Measurements from ENCODE around the gene IGSF1.

The IGSF1 gene

GRCh38 chrX:131289527-131289926, 421 bp upstream of the IGSF1 start:
- DNase-seq (ENCODE audit: low read depth in 1 of 2, low spot score in 1 of 2) = no peak
- in situ Hi-C loops (cut with HindIII; ENCODE audit: low pct_unique_long_range_greater_than_20kb, low sequenced_read_pairs) = no loop called here
- TF ChIP-seq JUND (IDR thresholded peaks at IDR 0.05; ENCODE audit: low read depth) = no peak

GRCh38 chrX:131288188-131288587, 918 bp downstream of the IGSF1 start:
- in situ Hi-C loops (cut with HindIII; ENCODE audit: low pct_unique_long_range_greater_than_20kb, low sequenced_read_pairs) = no loop called here
- TF ChIP-seq JUND (IDR thresholded peaks at IDR 0.05; ENCODE audit: low read depth) = no peak
- no peak for DNase-seq (ENCODE audit: low read depth in 1 of 2, low spot score in 1 of 2)

DNA sequence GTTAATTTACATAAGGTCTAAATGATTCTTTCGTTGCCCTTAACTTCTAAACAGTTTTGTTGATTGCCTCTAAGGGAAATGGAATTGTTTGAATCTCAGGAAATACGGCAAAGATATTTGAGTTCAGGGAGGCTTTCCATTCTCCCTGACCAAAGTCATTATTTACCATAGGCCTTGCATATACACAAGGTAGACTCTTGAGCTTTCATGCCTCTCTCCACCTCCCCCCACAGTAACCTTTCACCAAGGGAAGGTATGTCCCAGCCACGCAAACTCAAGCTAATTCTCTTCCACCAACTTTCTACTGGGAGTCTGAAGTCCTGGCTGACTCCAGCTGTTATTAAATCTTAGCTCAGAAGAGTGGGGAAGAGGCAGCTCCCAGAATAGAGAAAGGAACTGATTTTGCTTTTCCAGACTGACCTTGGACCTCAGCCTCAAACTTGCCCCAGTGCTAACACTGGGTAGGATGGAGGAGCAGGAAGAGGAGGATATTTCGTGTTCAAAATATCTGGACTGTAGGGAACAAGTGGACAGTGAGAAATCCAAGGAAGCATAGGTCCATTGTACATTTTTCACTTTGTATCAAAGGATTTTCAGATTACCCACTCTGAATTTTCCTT, 1.4 kb downstream of the IGSF1 start:
- no peak for TF ChIP-seq JUND (IDR thresholded peaks at IDR 0.05; ENCODE audit: low read depth)
- in situ Hi-C loops (cut with HindIII; ENCODE audit: low pct_unique_long_range_greater_than_20kb, low sequenced_read_pairs) = no loop called here
- no peak for DNase-seq (ENCODE audit: low read depth in 1 of 2, low spot score in 1 of 2)

DNA sequence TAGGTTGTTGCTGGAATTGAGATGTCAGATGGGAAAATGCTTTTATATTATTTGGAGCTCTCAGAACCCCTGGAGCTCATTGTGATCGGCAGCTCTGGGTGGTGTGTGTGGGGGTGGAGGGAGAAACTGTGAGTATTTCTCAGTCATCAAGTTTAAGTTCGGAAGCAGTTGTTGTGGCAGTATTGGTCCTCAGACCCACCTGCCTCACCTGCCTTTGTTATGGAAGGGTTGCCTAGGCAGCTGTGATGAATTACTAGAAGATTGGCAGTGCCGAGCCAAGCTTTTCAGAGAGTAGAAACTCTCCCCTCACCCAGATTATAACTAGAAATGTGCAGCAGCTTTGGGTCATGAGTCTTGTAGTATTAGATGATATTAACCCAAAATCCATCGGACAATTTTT, 9.5 kb downstream of the IGSF1 start:
- in situ Hi-C loops (cut with HindIII; ENCODE audit: low pct_unique_long_range_greater_than_20kb, low sequenced_read_pairs) = no loop called here
- no peak for DNase-seq (ENCODE audit: low read depth in 1 of 2, low spot score in 1 of 2)

GRCh38 chrX:131279197-131279596, 9.9 kb downstream of the IGSF1 start:
- DNase-seq (ENCODE audit: low read depth in 1 of 2, low spot score in 1 of 2) = no peak
- TF ChIP-seq JUND (IDR thresholded peaks at IDR 0.05; ENCODE audit: low read depth) = no peak
- in situ Hi-C loops (cut with HindIII; ENCODE audit: low pct_unique_long_range_greater_than_20kb, low sequenced_read_pairs) = no loop called here

More for the DNA sequence above, 9.5 kb downstream of the IGSF1 start:
- TF ChIP-seq JUND (IDR thresholded peaks at IDR 0.05; ENCODE audit: low read depth) = no peak

- in situ Hi-C loops (cut with HindIII; ENCODE audit: low pct_unique_long_range_greater_than_20kb, low sequenced_read_pairs) = no loop called here
- DNase-seq (ENCODE audit: low read depth in 1 of 2, low spot score in 1 of 2) = peak; percentile 1 to 3
- TF ChIP-seq JUND (IDR thresholded peaks at IDR 0.05; ENCODE audit: low read depth) = no peak
These were observed 11.5 kb downstream of the IGSF1 start for GRCh38 chrX:131277543-131278136.

DNA sequence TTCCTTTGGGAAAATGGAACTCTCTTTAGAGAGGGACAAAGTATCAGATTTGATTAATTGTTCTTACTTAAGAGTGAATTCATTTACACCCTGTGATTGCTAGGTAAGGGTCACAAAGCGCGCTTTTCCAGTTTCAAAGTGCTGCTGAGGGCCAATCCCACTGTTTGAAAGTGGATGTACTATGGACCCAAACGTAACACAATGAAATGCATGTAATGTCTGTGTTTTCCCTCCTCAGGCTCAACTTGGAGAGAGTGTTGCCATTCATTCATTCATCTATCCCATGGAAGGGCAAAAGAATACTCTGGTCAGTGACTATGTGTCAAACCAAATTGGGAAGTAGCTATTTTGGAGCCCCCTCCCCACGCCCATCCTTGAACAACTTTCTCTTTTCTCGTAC, 16.1 kb downstream of the IGSF1 start:
- TF ChIP-seq JUND (IDR thresholded peaks at IDR 0.05; ENCODE audit: low read depth) = no peak
- DNase-seq (ENCODE audit: low read depth in 1 of 2, low spot score in 1 of 2) = no peak
- in situ Hi-C loops (cut with HindIII; ENCODE audit: low pct_unique_long_range_greater_than_20kb, low sequenced_read_pairs) = no loop called here

DNA sequence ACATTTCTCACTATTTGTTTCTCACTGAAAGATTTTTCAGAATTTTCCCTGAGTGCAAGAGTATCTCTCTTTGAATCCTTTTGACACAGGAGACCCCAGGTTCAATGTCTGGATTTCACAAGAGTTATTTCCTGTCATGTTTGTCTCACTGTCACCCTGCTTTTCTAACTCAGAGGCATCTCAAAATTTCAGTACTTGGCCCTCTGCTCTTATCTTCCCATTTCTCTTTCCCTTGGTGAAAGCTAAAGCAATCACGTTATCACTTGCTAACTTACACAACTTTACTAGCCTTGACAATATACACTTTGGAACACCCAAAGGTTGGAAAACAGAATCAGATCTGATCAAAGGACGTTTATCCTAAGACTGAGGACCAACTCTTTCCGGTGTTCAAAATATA, 17.3 kb downstream of the IGSF1 start:
- in situ Hi-C loops (cut with HindIII; ENCODE audit: low pct_unique_long_range_greater_than_20kb, low sequenced_read_pairs) = no loop called here
- DNase-seq (ENCODE audit: low read depth in 1 of 2, low spot score in 1 of 2) = no peak
- no peak for TF ChIP-seq JUND (IDR thresholded peaks at IDR 0.05; ENCODE audit: low read depth)

- no peak for TF ChIP-seq JUND (IDR thresholded peaks at IDR 0.05; ENCODE audit: low read depth)
- no peak for DNase-seq (ENCODE audit: low read depth in 1 of 2, low spot score in 1 of 2)
These were observed 17.8 kb downstream of the IGSF1 start for GRCh38 chrX:131271274-131271673.

GRCh38 chrX:131270080-131270479, 19.0 kb downstream of the IGSF1 start:
- in situ Hi-C loops (cut with HindIII; ENCODE audit: low pct_unique_long_range_greater_than_20kb, low sequenced_read_pairs) = no loop called here
- no peak for DNase-seq (ENCODE audit: low read depth in 1 of 2, low spot score in 1 of 2)
- TF ChIP-seq JUND (IDR thresholded peaks at IDR 0.05; ENCODE audit: low read depth) = no peak

More at GRCh38 chrX:131271274-131271673, 17.8 kb downstream of the IGSF1 start:
- in situ Hi-C loops (cut with HindIII; ENCODE audit: low pct_unique_long_range_greater_than_20kb, low sequenced_read_pairs) = no loop called here

DNA sequence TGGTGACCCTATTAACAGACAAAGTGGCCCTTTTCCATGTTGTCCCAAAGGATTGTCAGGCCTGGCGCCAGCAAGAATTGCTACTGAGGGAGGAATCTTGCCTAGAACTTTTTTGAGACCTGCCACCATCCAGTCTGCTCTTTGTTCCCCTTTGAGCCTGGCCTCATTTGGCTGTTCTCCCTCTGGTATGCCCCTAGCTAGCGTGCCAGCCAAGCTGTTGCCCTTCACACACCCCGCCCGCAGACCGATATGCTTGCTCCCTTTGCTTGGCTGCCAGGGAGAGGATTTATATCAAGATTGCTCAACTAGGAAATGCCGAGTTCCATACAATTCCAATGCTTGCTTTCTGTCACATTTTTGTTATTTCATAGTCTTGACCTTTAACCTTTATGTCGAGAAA, 24.4 kb downstream of the IGSF1 start:
- no peak for TF ChIP-seq JUND (IDR thresholded peaks at IDR 0.05; ENCODE audit: low read depth)
- in situ Hi-C loops (cut with HindIII; ENCODE audit: low pct_unique_long_range_greater_than_20kb, low sequenced_read_pairs) = no loop called here
- no peak for DNase-seq (ENCODE audit: low read depth in 1 of 2, low spot score in 1 of 2)

DNA sequence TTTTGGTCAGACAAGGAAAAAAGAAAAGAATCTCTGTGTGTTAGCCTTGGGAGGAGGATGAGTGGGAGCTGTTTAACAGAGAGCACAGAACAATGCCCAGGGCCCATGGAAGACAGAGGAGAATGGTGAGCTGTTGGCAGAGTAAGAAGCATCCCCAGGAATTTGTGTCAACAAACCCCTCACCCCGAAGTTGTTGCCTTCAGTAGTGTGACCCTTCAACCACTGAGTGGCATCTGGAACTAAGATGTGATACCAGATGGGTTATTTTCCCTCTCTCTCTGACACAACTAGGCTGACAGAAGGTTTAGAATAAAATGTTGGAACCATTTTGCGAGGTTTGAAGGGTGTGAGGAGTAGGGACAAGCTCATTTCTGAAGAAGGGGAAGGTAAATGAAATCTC, 25.1 kb downstream of the IGSF1 start:
- no peak for TF ChIP-seq JUND (IDR thresholded peaks at IDR 0.05; ENCODE audit: low read depth)
- in situ Hi-C loops (cut with HindIII; ENCODE audit: low pct_unique_long_range_greater_than_20kb, low sequenced_read_pairs) = no loop called here

GRCh38 chrX:131262738-131263679, 26.1 kb downstream of the IGSF1 start:
- TF ChIP-seq JUND (IDR thresholded peaks at IDR 0.05; ENCODE audit: low read depth) = no peak
- in situ Hi-C loops (cut with HindIII; ENCODE audit: low pct_unique_long_range_greater_than_20kb, low sequenced_read_pairs) = no loop called here
- DNase-seq (ENCODE audit: low read depth in 1 of 2, low spot score in 1 of 2) = peak in 1 of 2 experiments; percentile 48

More for the DNA sequence above, 25.1 kb downstream of the IGSF1 start:
- DNase-seq (ENCODE audit: low read depth in 1 of 2, low spot score in 1 of 2) = no peak
